Memory B cell (primary cell): ENCODE results near the gene CERS1.
"Not testable (repeated sequence)": the region's sequence is repeated elsewhere in the genome, so short reads cannot be mapped to it uniquely, and the experiment has no call there.

ENCODE experiments used
- ATAC-seq: fragments of 150-1000 bp; cut with Tn5 transposase; 2 replicates; pipeline ENCODE4 v1.10.0; 2021; ENCODE audit warnings: low read depth, mild to moderate bottlenecking, moderate library complexity
- DNase-seq, 2 donors: peaks; one replicate each; pipeline ENCODE4 v3.0.0; 2022; ENCODE audit warnings: low spot score in 2 of 2
- H3K27ac Mint-ChIP-seq: one replicate; pipeline ENCODE4 v1.8.0; 2022; ENCODE audit warnings: mild to moderate bottlenecking, moderate library complexity, mixed read lengths
- H3K27me3 Mint-ChIP-seq: one replicate; pipeline ENCODE4 v1.8.0; 2022; ENCODE audit warnings: mixed read lengths
- H3K36me3 Mint-ChIP-seq: one replicate; pipeline ENCODE4 v1.8.0; 2022; ENCODE audit warnings: mild to moderate bottlenecking, mixed read lengths
- H3K4me1 Mint-ChIP-seq: one replicate; pipeline ENCODE4 v1.8.0; 2022; ENCODE audit warnings: mixed read lengths
- H3K4me3 Mint-ChIP-seq: one replicate; pipeline ENCODE4 v1.8.0; 2022; ENCODE audit warnings: mild to moderate bottlenecking, moderate library complexity, mixed read lengths
- H3K9me3 Mint-ChIP-seq: one replicate; pipeline ENCODE4 v1.8.0; 2022; ENCODE audit warnings: mixed read lengths

The CERS1 gene

DNA sequence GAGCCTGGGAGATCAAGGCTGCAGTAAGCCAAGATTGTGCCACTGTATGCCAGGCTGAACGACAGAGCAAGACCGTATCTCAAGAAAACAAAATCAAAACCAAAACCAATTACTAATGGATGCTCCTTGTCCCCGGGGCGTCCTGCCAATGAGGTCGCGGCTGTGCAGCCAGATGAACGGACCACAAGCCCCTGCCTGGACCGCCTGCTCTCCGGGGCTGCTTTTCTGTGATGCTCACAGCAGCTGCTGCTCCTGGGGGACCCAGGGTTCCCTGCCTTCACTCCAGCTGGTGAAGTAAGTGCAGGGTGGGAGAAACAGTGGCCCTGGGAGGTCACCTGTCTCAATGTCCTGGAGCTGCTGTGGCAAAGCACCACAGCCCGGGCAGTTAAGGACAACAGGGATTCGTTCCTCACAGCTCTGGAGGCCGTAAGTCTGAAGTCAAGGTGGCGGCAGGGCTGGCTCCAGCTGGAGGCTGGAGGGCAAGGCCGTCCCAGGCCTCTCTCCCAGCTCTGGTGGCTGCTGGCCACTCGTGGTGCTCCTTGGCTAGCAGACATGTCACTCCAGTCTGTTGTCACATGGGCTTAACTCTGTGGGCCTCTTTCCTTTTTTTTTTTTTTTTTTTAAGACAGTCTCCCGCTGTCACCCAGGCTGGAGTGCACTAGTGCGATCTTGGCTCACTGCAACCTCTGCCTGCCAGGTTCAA, 13.1 kb upstream of the CERS1 start:
- H3K4me1 Mint-ChIP-seq = peaks cover 6% of the 10 kb centered on the region
- H3K4me3 Mint-ChIP-seq = no peak overlapping the region
- no peak overlapping the region for H3K27ac Mint-ChIP-seq
- H3K27me3 Mint-ChIP-seq = no peaks in the 10 kb centered on the region
- no peak for DNase-seq
- no peak for ATAC-seq
- no peaks in the 10 kb centered on the region for H3K9me3 Mint-ChIP-seq
- peaks cover 20% of the 10 kb centered on the region for H3K36me3 Mint-ChIP-seq

GRCh38 chr19:18906605-18907519, 10.9 kb upstream of the CERS1 start:
- Mint-ChIP-seq H3K27ac (no peak overlapping the region), H3K27me3 (no peaks in the 10 kb centered on the region), H3K4me3 (no peak overlapping the region), H3K36me3 (peaks cover 14% of the 10 kb centered on the region), H3K9me3 (no peaks in the 10 kb centered on the region), H3K4me1 (no peaks in the 10 kb centered on the region)
- ATAC-seq = no peak
- no peak for DNase-seq

- no peak for ATAC-seq
- Mint-ChIP-seq H3K36me3 (peaks cover 14% of the 10 kb centered on the region), H3K4me1 (no peaks in the 10 kb centered on the region), H3K9me3 (no peaks in the 10 kb centered on the region), H3K27me3 (no peaks in the 10 kb centered on the region), H3K4me3 (no peak overlapping the region), H3K27ac (no peak overlapping the region)
- no peak for DNase-seq
These were observed 9.7 kb upstream of the CERS1 start for GRCh38 chr19:18905513-18906236.

DNA sequence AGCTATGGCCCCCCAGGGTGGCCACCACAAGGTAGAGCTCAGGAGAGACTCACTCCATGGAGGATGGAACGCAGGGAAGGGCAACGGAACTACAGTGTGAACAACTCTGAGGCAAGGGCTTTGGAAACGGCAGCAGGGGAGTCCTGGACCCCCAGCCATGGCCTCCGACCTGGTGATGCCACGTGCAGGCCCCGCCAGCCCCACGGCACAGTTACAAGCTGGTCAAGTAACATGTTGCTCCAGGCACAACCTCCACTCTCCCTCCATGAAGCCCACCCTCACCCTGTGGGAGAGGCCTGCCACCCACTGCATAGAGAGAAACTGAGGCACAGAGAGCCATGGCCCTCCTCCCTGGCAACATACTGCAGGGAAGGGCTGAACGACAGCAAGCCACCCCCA, 9.1 kb upstream of the CERS1 start:
- no peak overlapping the region for H3K4me3 Mint-ChIP-seq
- ATAC-seq (no peak), DNase-seq (no peak)
- no peaks in the 10 kb centered on the region for H3K27me3 Mint-ChIP-seq
- no peaks in the 10 kb centered on the region for H3K9me3 Mint-ChIP-seq
- H3K4me1 Mint-ChIP-seq = no peaks in the 10 kb centered on the region
- no peak overlapping the region for H3K27ac Mint-ChIP-seq
- H3K36me3 Mint-ChIP-seq = peaks cover 15% of the 10 kb centered on the region

DNA sequence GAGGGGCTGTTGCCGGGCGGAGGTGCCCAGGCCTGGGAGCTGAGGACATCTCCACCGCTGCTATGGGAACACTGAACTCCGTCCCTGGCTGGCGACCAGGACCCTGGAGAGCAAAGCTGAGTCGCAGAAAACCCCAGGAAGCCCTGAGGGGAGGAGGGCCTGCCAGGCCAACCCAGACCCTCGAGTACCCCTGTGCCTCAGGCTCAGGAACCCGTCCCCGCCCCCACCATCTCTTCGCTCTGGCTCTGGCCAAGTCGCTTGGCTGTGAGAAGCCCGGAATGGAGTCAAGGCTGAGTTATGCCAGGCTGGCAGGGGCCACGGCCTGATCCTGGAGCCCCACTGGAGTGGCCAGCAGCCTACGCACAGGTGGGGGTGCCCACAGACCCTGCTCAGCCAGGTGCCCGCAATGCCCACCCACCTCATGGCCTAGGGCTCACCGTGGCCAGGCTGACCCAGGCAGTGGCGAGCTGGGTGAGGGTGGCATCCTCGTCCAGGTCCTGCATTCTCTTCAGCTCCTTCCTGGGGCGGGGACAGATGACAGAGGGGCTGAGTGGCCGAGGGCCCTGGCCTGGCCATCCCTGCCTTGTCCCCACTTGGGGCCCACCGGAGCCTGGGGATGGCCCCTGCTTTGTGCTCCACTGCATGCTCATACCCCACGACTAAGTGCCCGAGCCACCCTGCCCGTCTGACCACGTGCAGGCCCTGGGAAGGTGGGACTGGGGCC, 8.5 kb upstream of the CERS1 start:
- H3K27me3 Mint-ChIP-seq = no peaks in the 10 kb centered on the region
- H3K36me3 Mint-ChIP-seq = peaks cover 18% of the 10 kb centered on the region
- H3K4me1 Mint-ChIP-seq = no peaks in the 10 kb centered on the region
- H3K9me3 Mint-ChIP-seq = no peaks in the 10 kb centered on the region
- H3K27ac Mint-ChIP-seq = no peak overlapping the region
- ATAC-seq = no peak
- no peak overlapping the region for H3K4me3 Mint-ChIP-seq
- DNase-seq = no peak

DNA sequence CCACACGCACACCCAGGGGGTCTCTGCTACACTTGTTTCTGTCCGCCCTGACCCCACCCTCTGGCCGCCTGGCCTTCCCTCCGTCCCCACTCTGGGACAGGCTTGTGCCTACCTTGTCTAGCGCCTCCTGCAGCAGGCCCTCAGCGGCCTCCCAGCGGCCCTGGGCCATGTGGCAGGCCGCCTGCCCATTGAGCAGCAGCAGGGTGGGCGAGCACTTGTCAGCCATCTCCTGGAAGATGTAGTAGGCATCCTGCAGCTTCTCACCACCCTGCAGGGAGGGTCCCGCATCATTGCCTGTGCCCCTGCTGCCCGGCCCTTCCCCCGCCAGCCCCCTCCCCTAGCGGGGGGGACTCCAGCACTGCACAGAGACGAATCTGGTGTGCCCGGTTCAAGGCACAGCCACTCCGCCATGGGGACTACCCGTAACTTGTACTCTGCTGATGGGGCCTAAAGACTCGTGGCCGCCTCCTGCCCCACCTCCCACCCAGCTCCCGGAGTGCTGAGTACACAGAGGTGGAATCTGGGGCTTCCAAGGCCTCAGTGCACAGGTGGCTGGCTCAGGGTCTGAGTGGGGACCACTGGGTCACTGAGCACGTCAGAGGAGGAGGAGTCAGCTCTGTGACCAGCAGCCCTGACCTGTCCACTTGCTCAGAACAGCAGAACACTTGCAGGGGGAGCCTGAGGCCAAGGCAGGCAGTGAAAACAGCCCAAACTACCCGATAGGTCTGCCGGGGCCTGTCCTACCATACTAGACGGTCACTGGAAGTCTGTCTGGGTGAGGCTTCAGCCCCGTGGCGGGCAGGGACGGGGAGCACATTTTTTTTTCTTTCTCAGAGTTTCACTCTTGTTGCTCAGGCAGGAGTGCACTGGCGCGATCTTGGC, 7.4 kb upstream of the CERS1 start:
- no peak for DNase-seq
- no peak for ATAC-seq
- Mint-ChIP-seq H3K36me3 (peaks cover 19% of the 10 kb centered on the region), H3K27me3 (no peaks in the 10 kb centered on the region), H3K4me1 (no peaks in the 10 kb centered on the region), H3K4me3 (no peak overlapping the region), H3K9me3 (no peaks in the 10 kb centered on the region), H3K27ac (no peak overlapping the region)

- not testable (repeated sequence) for H3K4me3 Mint-ChIP-seq, H3K27ac Mint-ChIP-seq, H3K4me1 Mint-ChIP-seq, H3K27me3 Mint-ChIP-seq, H3K9me3 Mint-ChIP-seq, ATAC-seq, DNase-seq
- peaks cover 19% of the 10 kb centered on the region for H3K36me3 Mint-ChIP-seq
These were observed 6.6 kb upstream of the CERS1 start for GRCh38 chr19:18902519-18902918.

- peaks cover 19% of the 10 kb centered on the region for H3K36me3 Mint-ChIP-seq
- no peak overlapping the region for H3K4me3 Mint-ChIP-seq
- no peaks in the 10 kb centered on the region for H3K9me3 Mint-ChIP-seq
- ATAC-seq (no peak), DNase-seq (no peak)
- peaks cover 5% of the 10 kb centered on the region for H3K4me1 Mint-ChIP-seq
- peaks cover 6% of the 10 kb centered on the region for H3K27me3 Mint-ChIP-seq
- H3K27ac Mint-ChIP-seq = no peak overlapping the region
These were observed 5.5 kb upstream of the CERS1 start for GRCh38 chr19:18901491-18901890.

DNA sequence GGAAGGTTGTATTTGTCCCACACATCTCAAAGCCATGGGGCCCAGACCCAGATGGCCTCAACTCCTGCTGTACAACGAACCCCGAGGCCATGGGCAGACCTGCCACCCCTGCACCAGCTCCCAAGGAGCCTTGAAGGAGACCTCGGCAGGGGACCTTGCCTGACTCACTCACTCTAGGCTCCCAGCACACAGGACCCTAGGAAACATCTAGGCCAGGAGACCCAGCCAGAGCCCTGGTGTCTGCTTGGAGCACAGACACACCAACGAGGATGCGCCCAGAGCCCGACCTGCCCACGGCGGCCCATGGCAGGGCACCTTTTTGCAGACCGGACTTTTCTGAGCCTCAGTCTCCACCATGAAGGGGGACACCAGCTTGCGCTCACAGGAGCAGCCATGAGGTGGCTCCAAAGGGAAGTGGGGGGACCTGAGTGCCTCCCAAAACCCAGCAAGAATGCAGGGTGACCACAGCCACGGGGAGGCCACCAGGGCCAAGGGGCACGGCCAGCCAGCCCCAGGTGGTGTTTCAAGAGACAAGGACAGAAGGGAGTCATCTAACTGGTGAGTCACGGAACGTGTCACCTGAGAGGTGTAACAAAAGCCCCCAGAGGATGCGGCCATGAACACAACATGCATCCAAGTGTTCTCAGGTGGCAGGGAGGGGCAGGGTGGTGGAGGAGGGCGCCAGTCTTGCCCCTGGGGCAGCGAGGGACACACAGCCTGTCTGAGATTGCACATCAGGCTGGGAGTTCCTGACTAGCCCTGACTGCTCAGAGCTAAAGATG, 4.9 kb upstream of the CERS1 start:
- H3K27me3 Mint-ChIP-seq = peaks cover 8% of the 10 kb centered on the region
- H3K4me1 Mint-ChIP-seq = peaks cover 8% of the 10 kb centered on the region
- ATAC-seq = no peak
- H3K4me3 Mint-ChIP-seq = no peak overlapping the region
- no peak for DNase-seq
- no peak overlapping the region for H3K27ac Mint-ChIP-seq
- no peaks in the 10 kb centered on the region for H3K9me3 Mint-ChIP-seq
- H3K36me3 Mint-ChIP-seq = peaks cover 15% of the 10 kb centered on the region

GRCh38 chr19:18899624-18900560, 3.9 kb upstream of the CERS1 start:
- H3K27me3 Mint-ChIP-seq = peaks cover 8% of the 10 kb centered on the region
- H3K4me3 Mint-ChIP-seq = no peak overlapping the region
- ATAC-seq (no peak), DNase-seq (no peak)
- H3K27ac Mint-ChIP-seq = no peak overlapping the region
- H3K36me3 Mint-ChIP-seq = peaks cover 11% of the 10 kb centered on the region
- H3K9me3 Mint-ChIP-seq = no peaks in the 10 kb centered on the region
- peaks cover 8% of the 10 kb centered on the region for H3K4me1 Mint-ChIP-seq

DNA sequence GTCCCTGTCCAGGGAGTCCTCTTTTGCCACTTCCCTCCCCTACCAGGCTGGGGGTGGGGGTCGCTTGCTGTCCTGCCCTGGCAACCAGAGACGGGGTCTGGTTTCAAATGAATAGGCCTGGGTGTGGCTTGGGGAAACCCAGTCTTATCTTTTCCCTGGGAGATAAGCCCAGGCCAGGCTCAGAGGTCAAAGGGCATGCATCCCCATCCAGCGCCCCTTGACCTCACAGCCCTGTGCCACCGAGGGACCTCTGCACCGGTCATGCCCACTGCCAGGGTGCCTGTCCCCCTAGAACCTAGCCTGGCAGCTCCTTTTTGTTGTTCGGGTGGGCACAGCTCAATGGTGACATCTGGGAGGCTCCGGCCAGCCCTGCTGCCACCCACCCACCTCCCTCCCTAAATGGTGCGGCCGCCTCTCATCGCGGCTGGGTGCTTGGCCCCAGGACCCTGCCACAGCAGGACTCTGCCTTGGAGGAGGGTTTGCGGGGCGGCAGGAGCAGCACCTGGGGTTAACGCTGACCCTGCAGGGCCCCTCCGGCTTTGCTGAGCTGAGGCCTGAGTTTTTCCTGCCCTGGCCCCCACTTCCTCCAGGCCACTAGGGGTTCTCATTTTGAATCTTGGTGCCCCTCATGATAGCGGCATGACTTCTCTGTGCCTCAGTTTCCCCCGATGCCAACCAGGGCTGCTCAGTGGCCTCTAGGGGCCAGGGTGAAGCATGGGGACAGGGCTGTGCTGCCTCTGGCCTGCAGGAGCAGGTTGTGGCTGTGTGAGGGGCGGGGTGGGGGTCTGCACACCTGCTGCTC, 2.9 kb upstream of the CERS1 start:
- ATAC-seq (no peak), DNase-seq (no peak)
- H3K4me1 Mint-ChIP-seq = peaks cover 8% of the 10 kb centered on the region
- no peaks in the 10 kb centered on the region for H3K9me3 Mint-ChIP-seq
- H3K27me3 Mint-ChIP-seq = peaks cover 10% of the 10 kb centered on the region
- no peak overlapping the region for H3K27ac Mint-ChIP-seq
- H3K36me3 Mint-ChIP-seq = peaks cover 11% of the 10 kb centered on the region
- H3K4me3 Mint-ChIP-seq = no peak overlapping the region
